PFSK-1 (cell line): ENCODE measurements around the gene SUZ12.

Experiments used
- POLR2AphosphoS5 ChIP-seq: IDR thresholded peaks from 2 replicates; pipeline ENCODE4 v1.6.1; 2012; ENCODE audit warnings: low read depth, mild to moderate bottlenecking, control low read depth, low read length, moderate library complexity
- SIN3A ChIP-seq: IDR thresholded peaks from 2 replicates; pipeline ENCODE4 v1.6.1; 2012; ENCODE audit warnings: mild to moderate bottlenecking, low read length, moderate library complexity, borderline replicate concordance; ENCODE audit not compliant: insufficient read depth
- TAF1 ChIP-seq: IDR thresholded peaks from 2 replicates; pipeline ENCODE4 v1.6.1; 2012; ENCODE audit warnings: low read length, control low read depth, borderline replicate concordance; ENCODE audit not compliant: insufficient read depth
- TF ChIP-seq, protein P1 (sequence below), 2 experiments: IDR thresholded peaks; 2 replicates each; pipeline versions ENCODE4 v1.6.1 to v1.8.0; 2011 to 2012; ENCODE audit warnings: low read depth in 2 of 2, low read length in 2 of 2, control low read depth in 1 of 2, inconsistent platforms in 1 of 2, mild to moderate bottlenecking in 1 of 2, moderate library complexity in 1 of 2; ENCODE audit not compliant: insufficient read depth in 1 of 2

DNA sequence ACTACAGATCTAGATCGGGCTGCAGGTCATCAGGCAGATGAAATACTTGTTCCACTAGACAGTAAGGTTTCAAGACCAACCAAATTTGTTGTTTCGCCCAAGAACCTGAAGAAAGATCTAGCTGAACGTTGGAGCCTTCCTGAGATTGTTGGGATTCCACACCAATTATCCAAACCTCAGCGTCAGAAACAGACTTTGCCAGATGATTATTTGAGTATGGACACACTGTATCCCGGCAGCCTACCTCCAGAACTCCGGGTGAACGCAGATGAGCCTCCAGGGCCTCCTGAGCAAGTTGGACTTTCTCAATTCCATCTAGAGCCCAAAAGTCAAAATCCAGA lies 84.8 kb downstream of the SUZ12 start:
- no peak for TF ChIP-seq POLR2AphosphoS5
- no peak for TF ChIP-seq SIN3A
- no peak for TF ChIP-seq TAF1
- TF ChIP-seq, protein P1, sequence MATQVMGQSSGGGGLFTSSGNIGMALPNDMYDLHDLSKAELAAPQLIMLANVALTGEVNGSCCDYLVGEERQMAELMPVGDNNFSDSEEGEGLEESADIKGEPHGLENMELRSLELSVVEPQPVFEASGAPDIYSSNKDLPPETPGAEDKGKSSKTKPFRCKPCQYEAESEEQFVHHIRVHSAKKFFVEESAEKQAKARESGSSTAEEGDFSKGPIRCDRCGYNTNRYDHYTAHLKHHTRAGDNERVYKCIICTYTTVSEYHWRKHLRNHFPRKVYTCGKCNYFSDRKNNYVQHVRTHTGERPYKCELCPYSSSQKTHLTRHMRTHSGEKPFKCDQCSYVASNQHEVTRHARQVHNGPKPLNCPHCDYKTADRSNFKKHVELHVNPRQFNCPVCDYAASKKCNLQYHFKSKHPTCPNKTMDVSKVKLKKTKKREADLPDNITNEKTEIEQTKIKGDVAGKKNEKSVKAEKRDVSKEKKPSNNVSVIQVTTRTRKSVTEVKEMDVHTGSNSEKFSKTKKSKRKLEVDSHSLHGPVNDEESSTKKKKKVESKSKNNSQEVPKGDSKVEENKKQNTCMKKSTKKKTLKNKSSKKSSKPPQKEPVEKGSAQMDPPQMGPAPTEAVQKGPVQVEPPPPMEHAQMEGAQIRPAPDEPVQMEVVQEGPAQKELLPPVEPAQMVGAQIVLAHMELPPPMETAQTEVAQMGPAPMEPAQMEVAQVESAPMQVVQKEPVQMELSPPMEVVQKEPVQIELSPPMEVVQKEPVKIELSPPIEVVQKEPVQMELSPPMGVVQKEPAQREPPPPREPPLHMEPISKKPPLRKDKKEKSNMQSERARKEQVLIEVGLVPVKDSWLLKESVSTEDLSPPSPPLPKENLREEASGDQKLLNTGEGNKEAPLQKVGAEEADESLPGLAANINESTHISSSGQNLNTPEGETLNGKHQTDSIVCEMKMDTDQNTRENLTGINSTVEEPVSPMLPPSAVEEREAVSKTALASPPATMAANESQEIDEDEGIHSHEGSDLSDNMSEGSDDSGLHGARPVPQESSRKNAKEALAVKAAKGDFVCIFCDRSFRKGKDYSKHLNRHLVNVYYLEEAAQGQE (IDR thresholded peaks at IDR 0.05; ENCODE audit: insufficient read depth in 1 of 2, low read depth in 2 of 2, low read length in 2 of 2): no peak
